Pancreas (tissue), 10 donors: ENCODE data around the gene CLUH. TPM values are rescaled to one million over a fixed set of nuclear protein-coding genes. Genes with fewer than 3 reads are reported as not detected.
"Not testable (repeated sequence)": the region's sequence is repeated elsewhere in the genome, so short reads cannot be mapped to it uniquely, and the experiment has no call there.

Experiments used
- ATAC-seq, 4 donors: fragments of 200-7000 bp; cut with Tn5 transposase; one replicate each; pipeline versions ENCODE4 v1.8.0 to v1.9.1; 2020; ENCODE audit warnings: mild to moderate bottlenecking in 4 of 4, moderate library complexity in 4 of 4
- DNase-seq, 6 donors: peaks; one replicate each; pipeline ENCODE4 v3.0.0-alpha.2; 2020
- FAIRE-seq: peaks from 2 replicates; lab custom pipeline; 2012; peaks lifted over from hg19 to GRCh38; lab: Jason Lieb, UNC
- H3K27ac ChIP-seq, 4 donors: fragments of 200-600 bp; sonication (generic); 1 replicate in 3 of 4; 2 replicates in 1 of 4; pipeline versions ENCODE4 v1.5.0 to v1.8.0; 2020
- H3K27me3 ChIP-seq, 4 donors: fragments of 200-600 bp; one replicate each; pipeline ENCODE4 v1.8.0; 2021
- H3K36me3 ChIP-seq, 3 donors: fragments of 200-600 bp; sonication (generic) in 1 of 3; one replicate each; pipeline versions ENCODE4 v1.5.0 to v1.8.0; 2020 to 2021
- H3K4me1 ChIP-seq, 3 donors: fragments of 200-600 bp; one replicate each; pipeline ENCODE4 v1.8.0; 2021
- H3K4me3 ChIP-seq, 4 donors: fragments of 200-600 bp; sonication (generic) in 2 of 4; one replicate each; pipeline versions ENCODE4 v1.5.0 to v1.8.0; 2020 to 2021
- H3K9me3 ChIP-seq, 4 donors: fragments of 200-600 bp; one replicate each; pipeline ENCODE4 v1.8.0; 2021
- CTCF ChIP-seq, 4 donors: fragments of 200-600 bp; sonication (generic) in 3 of 4; IDR thresholded peaks; one replicate each; pipeline versions ENCODE4 v1.5.0 to v1.8.0; 2021; ENCODE audit warnings: antibody characterized with exemption in 4 of 4
- WGBS, 2 donors: extraction: QIAGEN DNeasy Blood & Tissue Kit; methylation state at CpG; one replicate each; pipeline ENCODE4 v1.1.7; 2013; 5-methylcytosine and 5-hydroxymethylcytosine counted together
- intact Hi-C, 3 donors: fragments of 100-400 bp; cut with DNase I; formaldehyde crosslinking; loops; one replicate each; pipeline versions ENCODE4 v1.11.1 to v1.14.2; 2022
- polyA plus RNA-seq, 2 donors: library from polyadenylated mRNA; stranded (reverse); fragments of 200-250 nt; gene quantifications; one replicate each; pipeline ENCODE4 v1.2.3, GENCODE V29; 2013
- total RNA-seq, 6 donors: library from RNA; stranded (reverse); fragmentation: NEBNext Ultra II Directional in 4 of 6; extraction: Animal tissue kit (Norgen Biotek cat#: 25700) in 4 of 6; gene quantifications; one replicate each; pipeline versions ENCODE4 v1.2.1 to v1.2.4, GENCODE V29; 2021 to 2023
- donor health status: healthy with polysubstance abuse.
- donor health status: DM: no; HTN: no; CAD: no; lungs with moderate emphysema.
- donor health status: DM: no; HTN: no; CAD: no.
- donor health status: control.
- donor health status: control.
- donor health status: Bipolar disorder and iron deficiency.
- donor health status: DM: yes; HTN: yes; CAD: no.
- donor health status: DM: no; HTN: no; CAD: no.
- donor health status: DM: no; HTN: no; CAD: no.
- donor health status: DM: yes; HTN: yes; CAD: no.

Gene CLUH
- total and polyA plus RNA-seq, 8 donors: 47.7 to 201 (median 66.1) TPM

DNA sequence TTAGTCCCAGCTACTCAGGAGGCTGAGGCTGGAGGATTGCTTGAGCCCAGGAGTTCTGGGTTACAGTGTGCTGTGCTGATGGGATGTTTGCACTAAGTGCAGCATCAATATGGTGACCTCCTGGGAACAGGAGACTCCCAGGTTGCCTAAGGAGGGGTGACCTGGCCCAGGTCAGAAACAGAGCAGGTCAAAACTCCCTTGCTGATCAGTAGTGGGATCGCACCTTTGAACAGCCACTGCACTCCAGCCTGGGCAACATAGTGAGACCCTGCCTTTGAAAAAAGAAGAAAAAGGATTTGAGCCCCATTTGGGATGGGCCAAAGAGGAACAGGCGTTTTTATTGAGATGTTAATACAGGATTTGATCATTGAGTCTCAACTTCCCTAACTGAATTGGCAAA is 30.6 kb downstream of the CLUH start:
- ATAC-seq (no peak), FAIRE-seq (no peak), DNase-seq (no peak)
- Histone ChIP-seq H3K4me3 (no peak overlapping the region), H3K9me3 (no peaks in the 10 kb centered on the region), H3K27ac (no peak overlapping the region), H3K27me3 (no peaks in the 10 kb centered on the region), H3K4me1 (peaks cover 11 to 23% (median 18%) of the 10 kb centered on the region in 3 donors), H3K36me3 (peaks cover 3 to 29% (median 11%) of the 10 kb centered on the region in 3 donors)
- intact Hi-C loops: no loop called here
- no peak for TF ChIP-seq CTCF (IDR thresholded peaks at IDR 0.05)
- 91 to 97% methylated on average over 2 of the region's 2 CpGs for WGBS, 2 donors

GRCh38 chr17:2679247-2679646 is 32.3 kb downstream of the CLUH start:
- DNase-seq, H3K4me3 ChIP-seq, FAIRE-seq, H3K27me3 ChIP-seq, H3K27ac ChIP-seq, ATAC-seq, H3K9me3 ChIP-seq, intact Hi-C loops: not testable (repeated sequence)
- peaks cover 11 to 23% (median 18%) of the 10 kb centered on the region in 3 donors for H3K4me1 ChIP-seq
- WGBS, 2 donors: 97 to 100% methylated on average over 1 of the region's 1 CpG
- peaks cover 3 to 38% (median 11%) of the 10 kb centered on the region in 3 donors for H3K36me3 ChIP-seq

- DNase-seq (no peak), ATAC-seq (no peak), FAIRE-seq (no peak)
- Histone ChIP-seq H3K4me1 (no peaks in the 10 kb centered on the region), H3K4me3 (no peak overlapping the region), H3K27me3 (no peaks in the 10 kb centered on the region), H3K36me3 (peaks cover 0 to 49% (median 22%) of the 10 kb centered on the region in 3 donors), H3K27ac (no peak overlapping the region), H3K9me3 (no peaks in the 10 kb centered on the region)
- WGBS, 2 donors: 75 to 81% methylated on average over 5 of the region's 5 CpGs
- intact Hi-C loops: no loop called here
- no peak for TF ChIP-seq CTCF (IDR thresholded peaks at IDR 0.05)
Measured at GRCh38 chr17:2672026-2672425, 39.5 kb downstream of the CLUH start.

- DNase-seq, ATAC-seq, H3K27ac ChIP-seq, H3K36me3 ChIP-seq, FAIRE-seq, H3K4me3 ChIP-seq, H3K27me3 ChIP-seq, intact Hi-C loops, H3K4me1 ChIP-seq, H3K9me3 ChIP-seq: not testable (repeated sequence)
- 93 to 98% methylated on average over 4 of the region's 4 CpGs for WGBS, 2 donors
Measured at GRCh38 chr17:2660410-2660809, 51.2 kb downstream of the CLUH start.

GRCh38 chr17:2659337-2659736 is 52.2 kb downstream of the CLUH start:
- H3K4me3 ChIP-seq, H3K36me3 ChIP-seq, intact Hi-C loops, H3K4me1 ChIP-seq, H3K27me3 ChIP-seq, H3K9me3 ChIP-seq, H3K27ac ChIP-seq, FAIRE-seq, DNase-seq: not testable (repeated sequence)
- WGBS, 2 donors: 76 to 79% methylated on average over 8 of the region's 8 CpGs
- peak in 3 of 4 donors; percentile 27 to 38 (median 30) for ATAC-seq

DNA sequence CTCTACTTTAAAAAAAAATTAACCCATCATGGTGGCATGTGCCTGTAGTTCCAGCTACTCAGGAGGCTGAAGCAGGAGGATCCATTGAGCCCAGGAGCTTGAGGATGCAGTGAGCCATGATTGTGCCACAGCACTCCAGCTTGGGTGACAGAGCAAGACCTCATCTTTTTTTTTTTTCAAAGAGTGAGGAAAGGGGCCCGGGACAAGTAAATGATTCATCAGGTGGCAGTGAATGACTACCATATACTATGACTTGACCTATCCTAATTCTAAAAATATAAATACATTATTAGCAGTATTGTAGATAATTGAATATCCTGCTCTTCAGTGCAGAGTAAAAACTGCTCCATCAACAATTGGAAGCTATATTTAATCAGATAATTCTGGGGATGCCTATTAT is 55.3 kb downstream of the CLUH start:
- Histone ChIP-seq H3K4me1 (no peaks in the 10 kb centered on the region), H3K27me3 (no peaks in the 10 kb centered on the region), H3K36me3 (no peaks in the 10 kb centered on the region), H3K4me3 (no peak overlapping the region), H3K9me3 (no peaks in the 10 kb centered on the region), H3K27ac (no peak overlapping the region)
- intact Hi-C loops: no loop called here
- ATAC-seq (no peak), FAIRE-seq (no peak), DNase-seq (no peak)
- 0% methylated on average over 1 of the region's 1 CpG for WGBS, 2 donors
- TF ChIP-seq CTCF (IDR thresholded peaks at IDR 0.05): no peak
